Hematopoietic multipotent progenitor cell treated with erythropoietin and hydrocortisone succinate and interleukin-3 and kit ligand, for 6 days (in vitro differentiated cells): ENCODE measurements around the gene BBS2.
A peak's percentile ranks its signal among the peaks of the same experiment; 100 is the strongest.
"Not testable (repeated sequence)": the region's sequence is repeated elsewhere in the genome, so short reads cannot be mapped to it uniquely, and the experiment has no call there.

ENCODE experiments used
- DNase-seq: peaks from one replicate; pipeline ENCODE4 v3.0.0-alpha.2; 2015

The BBS2 gene

GRCh38 chr16:56518425-56518824 lies 1.4 kb downstream of the BBS2 start:
- DNase-seq: no peak

GRCh38 chr16:56517206-56517605 lies 2.6 kb downstream of the BBS2 start:
- no peak for DNase-seq

- DNase-seq: no peak
Observed at GRCh38 chr16:56515665-56516064, 4.2 kb downstream of the BBS2 start.

GRCh38 chr16:56514845-56515244 lies 5.0 kb downstream of the BBS2 start:
- DNase-seq: no peak

GRCh38 chr16:56513972-56514371 lies 5.9 kb downstream of the BBS2 start:
- peak; percentile 82 for DNase-seq

GRCh38 chr16:56513091-56513490 lies 6.7 kb downstream of the BBS2 start:
- DNase-seq: no peak

- DNase-seq: no peak
Observed at GRCh38 chr16:56512025-56512424, 7.8 kb downstream of the BBS2 start.

GRCh38 chr16:56510544-56510943 lies 9.3 kb downstream of the BBS2 start:
- DNase-seq: no peak

- no peak for DNase-seq
Observed at GRCh38 chr16:56506941-56507340, 12.9 kb downstream of the BBS2 start.

GRCh38 chr16:56505181-56505580 lies 14.6 kb downstream of the BBS2 start:
- no peak for DNase-seq

GRCh38 chr16:56493815-56494214 lies 26.0 kb downstream of the BBS2 start:
- no peak for DNase-seq

- DNase-seq: no peak
Observed at GRCh38 chr16:56493126-56493525, 26.7 kb downstream of the BBS2 start.

- no peak for DNase-seq
Observed at GRCh38 chr16:56491657-56492261, 28.1 kb downstream of the BBS2 start.

GRCh38 chr16:56488868-56489267 lies 31.0 kb downstream of the BBS2 start:
- not testable (repeated sequence) for DNase-seq

- no peak for DNase-seq
Observed at GRCh38 chr16:56488035-56488434, 31.8 kb downstream of the BBS2 start.

- DNase-seq: no peak
Observed at GRCh38 chr16:56483394-56483793, 36.4 kb downstream of the BBS2 start.

- DNase-seq: no peak
Observed at GRCh38 chr16:56482683-56483236, 37.1 kb downstream of the BBS2 start.

- DNase-seq: no peak
Observed at GRCh38 chr16:56481468-56482122, 38.2 kb downstream of the BBS2 start.

- no peak for DNase-seq
Observed at GRCh38 chr16:56480776-56481467, 38.9 kb downstream of the BBS2 start.

GRCh38 chr16:56479469-56479868 lies 40.4 kb downstream of the BBS2 start:
- no peak for DNase-seq

GRCh38 chr16:56478281-56479049 lies 41.4 kb downstream of the BBS2 start:
- DNase-seq: peak; percentile 27

GRCh38 chr16:56477096-56477878 lies 42.5 kb downstream of the BBS2 start:
- DNase-seq: no peak
